ENCODE measurements around the gene IP6K2. TPM values are rescaled to one million over a fixed set of nuclear protein-coding genes. Genes with fewer than 3 reads are reported as not detected.
A peak's percentile ranks its signal among the peaks of the same experiment; 100 is the strongest.

Gene IP6K2
- total RNA-seq, 1 donor from 2014 or later = 212 TPM

DNA sequence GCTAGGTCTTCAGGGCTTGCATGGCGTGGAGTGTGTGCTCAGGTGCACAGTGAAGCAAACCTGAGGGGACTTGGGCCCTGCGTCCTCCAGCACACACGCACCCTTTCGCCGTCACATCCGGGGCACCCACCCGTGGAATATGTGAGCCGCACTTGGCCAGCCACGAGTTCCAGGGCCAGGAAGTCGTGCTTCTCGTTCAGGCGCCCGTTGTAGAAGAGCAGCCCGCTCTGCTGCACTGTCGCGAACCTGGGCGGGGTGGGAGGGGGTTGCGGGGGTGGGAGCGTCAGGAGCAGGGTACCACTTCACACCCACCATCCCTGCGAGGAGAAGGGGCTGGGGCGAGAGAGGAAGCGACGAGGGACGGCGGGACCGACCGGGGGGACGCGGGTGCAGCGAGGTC lies 61.4 kb downstream of the IP6K2 start:
- H3K27ac Mint-ChIP-seq = no peak overlapping the region
- H3K4me3 Mint-ChIP-seq (ENCODE audit: low read depth) = peak overlapping the region; percentile 62
- H3K9me3 Mint-ChIP-seq (ENCODE audit: low read depth) = no peaks in the 10 kb centered on the region
- DNase-seq (ENCODE audit: low spot score, unreplicated experiment) = no peak
- peaks cover 9% of the 10 kb centered on the region for H3K36me3 Mint-ChIP-seq (ENCODE audit: insufficient read depth)
- TF ChIP-seq, protein P1, sequence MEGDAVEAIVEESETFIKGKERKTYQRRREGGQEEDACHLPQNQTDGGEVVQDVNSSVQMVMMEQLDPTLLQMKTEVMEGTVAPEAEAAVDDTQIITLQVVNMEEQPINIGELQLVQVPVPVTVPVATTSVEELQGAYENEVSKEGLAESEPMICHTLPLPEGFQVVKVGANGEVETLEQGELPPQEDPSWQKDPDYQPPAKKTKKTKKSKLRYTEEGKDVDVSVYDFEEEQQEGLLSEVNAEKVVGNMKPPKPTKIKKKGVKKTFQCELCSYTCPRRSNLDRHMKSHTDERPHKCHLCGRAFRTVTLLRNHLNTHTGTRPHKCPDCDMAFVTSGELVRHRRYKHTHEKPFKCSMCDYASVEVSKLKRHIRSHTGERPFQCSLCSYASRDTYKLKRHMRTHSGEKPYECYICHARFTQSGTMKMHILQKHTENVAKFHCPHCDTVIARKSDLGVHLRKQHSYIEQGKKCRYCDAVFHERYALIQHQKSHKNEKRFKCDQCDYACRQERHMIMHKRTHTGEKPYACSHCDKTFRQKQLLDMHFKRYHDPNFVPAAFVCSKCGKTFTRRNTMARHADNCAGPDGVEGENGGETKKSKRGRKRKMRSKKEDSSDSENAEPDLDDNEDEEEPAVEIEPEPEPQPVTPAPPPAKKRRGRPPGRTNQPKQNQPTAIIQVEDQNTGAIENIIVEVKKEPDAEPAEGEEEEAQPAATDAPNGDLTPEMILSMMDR (IDR thresholded peaks at IDR 0.05; ENCODE audit: unreplicated experiment) = no peak
- H3K27me3 Mint-ChIP-seq = peaks cover 3% of the 10 kb centered on the region
- H3K4me1 Mint-ChIP-seq (ENCODE audit: low read depth) = peaks cover 4% of the 10 kb centered on the region

DNA sequence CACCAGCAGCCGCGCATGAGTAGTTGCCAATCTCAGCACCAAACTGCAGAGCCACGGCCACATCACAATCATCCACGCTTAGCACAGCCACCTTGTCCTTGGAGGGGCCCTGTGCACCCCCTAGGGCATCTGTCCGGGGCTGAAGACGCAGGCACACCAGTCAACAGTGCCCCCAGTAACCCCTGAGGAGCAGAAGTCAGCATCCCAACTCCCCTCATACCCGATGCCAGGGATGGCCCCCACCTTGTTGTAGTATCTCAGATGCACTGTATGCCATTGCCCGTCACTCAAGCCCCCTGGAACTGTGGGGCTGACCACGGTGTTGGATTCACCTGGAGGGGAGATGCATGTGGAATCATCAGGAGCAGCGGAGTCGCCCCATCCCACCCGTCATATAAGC lies 62.0 kb downstream of the IP6K2 start:
- Mint-ChIP-seq H3K36me3 (ENCODE audit: insufficient read depth) (peaks cover 9% of the 10 kb centered on the region), H3K9me3 (ENCODE audit: low read depth) (no peaks in the 10 kb centered on the region), H3K4me3 (ENCODE audit: low read depth) (peak overlapping the region; percentile 62), H3K4me1 (ENCODE audit: low read depth) (peaks cover 4% of the 10 kb centered on the region), H3K27ac (no peak overlapping the region), H3K27me3 (peaks cover 3% of the 10 kb centered on the region)
- DNase-seq (ENCODE audit: low spot score, unreplicated experiment) = no peak
- TF ChIP-seq, protein P1 (IDR thresholded peaks at IDR 0.05; ENCODE audit: unreplicated experiment) = no peak

DNA sequence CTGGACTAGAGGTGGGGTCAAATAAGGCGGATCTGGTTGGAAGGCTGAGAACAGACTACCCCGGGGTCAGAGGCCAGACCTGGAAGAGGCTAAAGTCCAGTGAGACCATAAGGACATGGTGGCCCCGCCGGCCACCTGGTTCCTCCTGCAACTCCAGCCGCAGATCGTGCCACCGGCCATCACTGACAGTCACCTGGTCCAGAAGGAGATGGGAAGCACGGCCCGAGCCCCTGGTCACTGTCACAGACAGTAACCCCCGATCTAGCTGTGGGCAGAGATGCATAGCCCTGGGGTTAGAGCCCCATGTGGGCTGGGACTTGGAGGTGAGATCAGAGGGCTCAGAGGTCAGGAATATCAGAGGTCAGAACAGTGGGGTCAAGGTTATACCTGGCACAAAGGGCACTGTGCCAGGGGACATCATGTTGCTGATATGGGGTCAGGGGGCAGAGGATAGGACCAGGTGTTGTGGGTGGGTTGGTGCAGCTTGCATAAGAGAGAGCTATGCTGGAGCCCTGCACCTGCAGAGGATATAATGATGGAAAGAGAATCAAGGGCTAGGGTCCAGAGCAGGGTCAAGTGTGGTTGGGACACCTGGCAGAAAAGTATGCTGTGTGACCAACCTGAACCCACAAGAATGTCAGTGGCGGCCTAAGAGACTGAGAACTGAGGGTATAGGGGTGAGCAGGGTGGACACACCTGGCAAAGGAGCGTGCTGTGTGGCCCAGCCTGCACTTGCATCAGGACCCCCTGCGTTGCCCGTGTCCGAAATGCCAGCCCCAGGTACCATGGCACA lies 63.9 kb downstream of the IP6K2 start:
- H3K4me1 Mint-ChIP-seq (ENCODE audit: low read depth) = peaks cover 4% of the 10 kb centered on the region
- H3K36me3 Mint-ChIP-seq (ENCODE audit: insufficient read depth) = peaks cover 2% of the 10 kb centered on the region
- TF ChIP-seq, protein P1 (IDR thresholded peaks at IDR 0.05; ENCODE audit: unreplicated experiment) = no peak
- no peak overlapping the region for H3K4me3 Mint-ChIP-seq (ENCODE audit: low read depth)
- no peak for DNase-seq (ENCODE audit: low spot score, unreplicated experiment)
- H3K27ac Mint-ChIP-seq = no peak overlapping the region
- no peaks in the 10 kb centered on the region for H3K9me3 Mint-ChIP-seq (ENCODE audit: low read depth)
- H3K27me3 Mint-ChIP-seq = peaks cover 3% of the 10 kb centered on the region

DNA sequence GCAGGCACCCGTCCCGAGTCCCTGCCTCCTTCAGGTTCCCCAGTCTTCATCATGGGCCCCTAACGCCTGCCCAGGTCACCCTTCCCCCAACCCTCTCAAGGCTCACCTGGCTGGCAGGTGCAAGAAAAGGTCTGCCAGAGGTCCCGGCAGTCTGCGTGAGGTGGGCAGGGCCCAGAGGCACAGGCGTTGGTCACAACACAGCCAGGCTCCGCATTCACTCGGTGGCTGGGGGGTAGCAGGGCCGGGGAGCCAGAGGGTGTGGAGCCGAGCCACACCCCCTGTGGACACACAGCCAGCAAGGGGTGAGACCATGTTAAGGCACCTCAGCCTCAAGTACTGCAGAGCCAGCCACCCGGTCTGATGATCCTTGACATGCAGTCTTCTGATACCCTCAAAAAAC lies 65.2 kb downstream of the IP6K2 start:
- no peaks in the 10 kb centered on the region for H3K9me3 Mint-ChIP-seq (ENCODE audit: low read depth)
- no peak for DNase-seq (ENCODE audit: low spot score, unreplicated experiment)
- peaks cover 3% of the 10 kb centered on the region for H3K27me3 Mint-ChIP-seq
- no peak overlapping the region for H3K27ac Mint-ChIP-seq
- TF ChIP-seq, protein P1 (IDR thresholded peaks at IDR 0.05; ENCODE audit: unreplicated experiment) = no peak
- no peak overlapping the region for H3K4me3 Mint-ChIP-seq (ENCODE audit: low read depth)
- H3K36me3 Mint-ChIP-seq (ENCODE audit: insufficient read depth) = peaks cover 2% of the 10 kb centered on the region
- peaks cover 4% of the 10 kb centered on the region for H3K4me1 Mint-ChIP-seq (ENCODE audit: low read depth)

DNA sequence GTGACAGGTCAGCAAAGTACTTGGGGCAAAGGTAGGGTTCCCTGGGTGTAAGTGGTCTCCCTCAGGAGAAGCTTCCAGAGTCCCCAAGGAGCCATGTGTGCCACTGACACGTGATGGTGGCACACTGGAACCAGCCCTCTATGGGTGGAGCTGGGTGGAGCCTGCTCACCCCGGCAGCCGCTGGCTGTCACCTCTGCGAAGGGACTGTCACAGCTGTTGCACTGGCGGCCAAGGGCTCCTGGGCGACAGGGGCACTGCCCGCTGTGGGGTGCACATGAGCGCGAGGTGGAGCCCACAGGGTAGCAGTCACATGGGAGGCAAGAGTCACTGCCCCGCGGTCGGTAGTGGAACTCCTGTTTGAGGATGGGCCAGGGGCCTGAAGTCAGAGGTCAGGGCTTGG lies 66.3 kb downstream of the IP6K2 start:
- Mint-ChIP-seq H3K27ac (no peak overlapping the region), H3K4me3 (ENCODE audit: low read depth) (no peak overlapping the region), H3K9me3 (ENCODE audit: low read depth) (no peaks in the 10 kb centered on the region), H3K36me3 (ENCODE audit: insufficient read depth) (peaks cover 2% of the 10 kb centered on the region), H3K4me1 (ENCODE audit: low read depth) (peaks cover 4% of the 10 kb centered on the region), H3K27me3 (peaks cover 3% of the 10 kb centered on the region)
- TF ChIP-seq, protein P1 (IDR thresholded peaks at IDR 0.05; ENCODE audit: unreplicated experiment) = no peak
- no peak for DNase-seq (ENCODE audit: low spot score, unreplicated experiment)

All from progenitor cell of endocrine pancreas (in vitro differentiated cells).